Measurements from ENCODE around the gene CCDC91.

CCDC91 gene

GRCh38 chr12:28190321-28191050, at the start of gene CCDC91:
Gene CCDC91, plus strand, starts transcription at chr12:28190456. Its CDS starts 66,760 bp downstream, at chr12:28257216.
- peaks cover 6% of the 10 kb centered on the region; the same call in 1 of the 2 replicates for H3K36me3 ChIP-seq (ENCODE audit: insufficient read depth, low read length)
- H3K27ac ChIP-seq, result peak within 1 kb of the TSS; percentile 76
- H3K9me3 ChIP-seq (ENCODE audit: low read depth, low read length), result no peaks in the 10 kb centered on the region; the same call in 1 of the 2 replicates
- no peak for DNase-seq (ENCODE audit: low read depth, low spot score)
- TF ChIP-seq EZH2 (IDR thresholded peaks at IDR 0.05) (no peak), POLR2AphosphoS5 (IDR thresholded peaks at IDR 0.05; ENCODE audit: borderline replicate concordance, low read depth, low read length) (peak; percentile 78), FOXP2 (optimal IDR thresholded peaks at IDR 0.05; ENCODE audit: control extremely low read depth, extremely low read length, insufficient read depth) (peak; percentile 95)
- H3K9ac ChIP-seq (ENCODE audit: insufficient read length), result peak within 1 kb of the TSS; percentile 86
- peak within 1 kb of the TSS; percentile 91 for H3K4me3 ChIP-seq

- H3K4me3 ChIP-seq, result no peak overlapping the region
- H3K9ac ChIP-seq (ENCODE audit: insufficient read length), result no peak overlapping the region
- H3K27ac ChIP-seq, result no peak overlapping the region
- TF ChIP-seq POLR2AphosphoS5 (IDR thresholded peaks at IDR 0.05; ENCODE audit: borderline replicate concordance, low read depth, low read length) (no peak), FOXP2 (optimal IDR thresholded peaks at IDR 0.05; ENCODE audit: control extremely low read depth, extremely low read length, insufficient read depth) (no peak), EZH2 (IDR thresholded peaks at IDR 0.05) (no peak)
- H3K9me3 ChIP-seq (ENCODE audit: low read depth, low read length), result no peaks in the 10 kb centered on the region
- DNase-seq (ENCODE audit: low read depth, low spot score), result no peak
- H3K36me3 ChIP-seq (ENCODE audit: insufficient read depth, low read length), result no peaks in the 10 kb centered on the region
Observed at GRCh38 chr12:28144059-28144458, 46.2 kb upstream of the CCDC91 start.

- Histone ChIP-seq H3K9me3 (ENCODE audit: low read depth, low read length) (no peaks in the 10 kb centered on the region), H3K36me3 (ENCODE audit: insufficient read depth, low read length) (no peaks in the 10 kb centered on the region), H3K27ac (no peak overlapping the region), H3K4me3 (no peak overlapping the region), H3K9ac (ENCODE audit: insufficient read length) (no peak overlapping the region)
- no peak for DNase-seq (ENCODE audit: low read depth, low spot score)
- no peak for TF ChIP-seq POLR2AphosphoS5 (IDR thresholded peaks at IDR 0.05; ENCODE audit: borderline replicate concordance, low read depth, low read length)
- TF ChIP-seq EZH2 (IDR thresholded peaks at IDR 0.05), result no peak
- TF ChIP-seq FOXP2 (optimal IDR thresholded peaks at IDR 0.05; ENCODE audit: control extremely low read depth, extremely low read length, insufficient read depth), result no peak
Observed at GRCh38 chr12:28144532-28144931, 45.7 kb upstream of the CCDC91 start.

GRCh38 chr12:28145216-28145615, 45.0 kb upstream of the CCDC91 start:
- TF ChIP-seq EZH2 (IDR thresholded peaks at IDR 0.05) (no peak), FOXP2 (optimal IDR thresholded peaks at IDR 0.05; ENCODE audit: control extremely low read depth, extremely low read length, insufficient read depth) (no peak), POLR2AphosphoS5 (IDR thresholded peaks at IDR 0.05; ENCODE audit: borderline replicate concordance, low read depth, low read length) (no peak)
- H3K27ac ChIP-seq, result no peak overlapping the region
- H3K9ac ChIP-seq (ENCODE audit: insufficient read length), result no peak overlapping the region
- H3K4me3 ChIP-seq, result no peak overlapping the region
- no peaks in the 10 kb centered on the region for H3K9me3 ChIP-seq (ENCODE audit: low read depth, low read length)
- no peaks in the 10 kb centered on the region for H3K36me3 ChIP-seq (ENCODE audit: insufficient read depth, low read length)
- DNase-seq (ENCODE audit: low read depth, low spot score), result no peak

GRCh38 chr12:28149279-28149678, 41.0 kb upstream of the CCDC91 start:
- TF ChIP-seq FOXP2 (optimal IDR thresholded peaks at IDR 0.05; ENCODE audit: control extremely low read depth, extremely low read length, insufficient read depth) (no peak), EZH2 (IDR thresholded peaks at IDR 0.05) (no peak), POLR2AphosphoS5 (IDR thresholded peaks at IDR 0.05; ENCODE audit: borderline replicate concordance, low read depth, low read length) (no peak)
- H3K4me3 ChIP-seq, result no peak overlapping the region
- H3K9ac ChIP-seq (ENCODE audit: insufficient read length), result no peak overlapping the region
- no peaks in the 10 kb centered on the region for H3K9me3 ChIP-seq (ENCODE audit: low read depth, low read length)
- H3K36me3 ChIP-seq (ENCODE audit: insufficient read depth, low read length), result no peaks in the 10 kb centered on the region
- no peak overlapping the region for H3K27ac ChIP-seq
- DNase-seq (ENCODE audit: low read depth, low spot score), result no peak

GRCh38 chr12:28156362-28156761, 33.9 kb upstream of the CCDC91 start:
- Histone ChIP-seq H3K9me3 (ENCODE audit: low read depth, low read length) (no peaks in the 10 kb centered on the region), H3K9ac (ENCODE audit: insufficient read length) (peak overlapping the region; percentile 4), H3K36me3 (ENCODE audit: insufficient read depth, low read length) (no peaks in the 10 kb centered on the region), H3K27ac (peak overlapping the region; percentile 89), H3K4me3 (peak overlapping the region; percentile 40)
- DNase-seq (ENCODE audit: low read depth, low spot score), result no peak
- TF ChIP-seq EZH2 (IDR thresholded peaks at IDR 0.05), result no peak
- no peak for TF ChIP-seq FOXP2 (optimal IDR thresholded peaks at IDR 0.05; ENCODE audit: control extremely low read depth, extremely low read length, insufficient read depth)
- no peak for TF ChIP-seq POLR2AphosphoS5 (IDR thresholded peaks at IDR 0.05; ENCODE audit: borderline replicate concordance, low read depth, low read length)

GRCh38 chr12:28156804-28157203, 33.5 kb upstream of the CCDC91 start:
- TF ChIP-seq FOXP2 (optimal IDR thresholded peaks at IDR 0.05; ENCODE audit: control extremely low read depth, extremely low read length, insufficient read depth) (no peak), EZH2 (IDR thresholded peaks at IDR 0.05) (no peak), POLR2AphosphoS5 (IDR thresholded peaks at IDR 0.05; ENCODE audit: borderline replicate concordance, low read depth, low read length) (no peak)
- no peaks in the 10 kb centered on the region for H3K36me3 ChIP-seq (ENCODE audit: insufficient read depth, low read length)
- no peak for DNase-seq (ENCODE audit: low read depth, low spot score)
- peak overlapping the region; percentile 89 for H3K27ac ChIP-seq
- no peak overlapping the region for H3K9ac ChIP-seq (ENCODE audit: insufficient read length)
- H3K4me3 ChIP-seq, result peak overlapping the region; percentile 40; the same call in 1 of the 2 replicates
- no peaks in the 10 kb centered on the region for H3K9me3 ChIP-seq (ENCODE audit: low read depth, low read length)

GRCh38 chr12:28158353-28158752, 31.9 kb upstream of the CCDC91 start:
- H3K27ac ChIP-seq, result no peak overlapping the region
- no peaks in the 10 kb centered on the region for H3K9me3 ChIP-seq (ENCODE audit: low read depth, low read length)
- DNase-seq (ENCODE audit: low read depth, low spot score), result no peak
- no peaks in the 10 kb centered on the region for H3K36me3 ChIP-seq (ENCODE audit: insufficient read depth, low read length)
- no peak overlapping the region for H3K9ac ChIP-seq (ENCODE audit: insufficient read length)
- no peak overlapping the region for H3K4me3 ChIP-seq
- no peak for TF ChIP-seq FOXP2 (optimal IDR thresholded peaks at IDR 0.05; ENCODE audit: control extremely low read depth, extremely low read length, insufficient read depth)
- TF ChIP-seq EZH2 (IDR thresholded peaks at IDR 0.05), result no peak
- TF ChIP-seq POLR2AphosphoS5 (IDR thresholded peaks at IDR 0.05; ENCODE audit: borderline replicate concordance, low read depth, low read length), result no peak
